Fibroblast of skin of right quadriceps (primary cell): ENCODE data around the gene CLK4.

Experiments used
- DNase-seq: peaks from one replicate; pipeline ENCODE4 v3.0.0-alpha.2; 2013

The CLK4 gene

DNA sequence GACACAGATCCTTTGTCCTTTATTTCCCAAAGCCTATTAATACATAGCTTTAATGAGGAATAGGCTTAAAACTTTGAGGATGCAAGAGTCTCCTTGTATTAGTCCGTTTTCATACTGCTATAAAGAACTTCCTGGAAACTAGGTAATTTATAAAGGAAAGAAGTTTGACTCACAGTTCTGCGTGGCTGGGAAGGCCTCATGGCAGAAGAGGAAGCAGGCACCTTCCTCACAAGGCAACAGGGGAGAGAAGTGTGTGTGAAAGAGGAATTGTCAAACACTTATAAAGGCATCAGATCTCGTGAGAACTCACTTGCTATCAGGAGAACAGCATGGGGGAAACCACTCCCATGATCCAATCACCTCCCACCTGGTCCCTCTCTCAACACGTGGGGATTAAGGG is 5.4 kb upstream of the CLK4 start:
- no peak for DNase-seq

DNA sequence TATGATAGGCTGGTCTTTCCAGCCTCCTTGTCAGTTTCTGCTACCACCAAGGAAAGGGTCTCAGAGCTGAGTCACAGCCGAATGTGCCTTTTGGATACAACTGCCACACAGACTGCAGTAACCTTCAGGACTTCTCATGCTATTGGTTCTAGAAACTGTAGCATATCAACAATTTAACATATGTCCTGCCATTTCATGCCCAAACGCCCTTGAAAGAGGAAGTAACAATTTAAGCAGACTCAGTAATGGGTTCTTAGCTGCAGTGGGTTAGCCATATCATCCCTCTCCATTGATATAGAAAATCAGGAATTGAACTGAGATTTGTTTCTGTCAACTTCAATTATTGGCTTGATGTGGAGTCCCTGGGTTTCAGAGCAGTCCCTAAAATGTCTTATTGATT is 4.1 kb upstream of the CLK4 start:
- DNase-seq, result no peak

DNA sequence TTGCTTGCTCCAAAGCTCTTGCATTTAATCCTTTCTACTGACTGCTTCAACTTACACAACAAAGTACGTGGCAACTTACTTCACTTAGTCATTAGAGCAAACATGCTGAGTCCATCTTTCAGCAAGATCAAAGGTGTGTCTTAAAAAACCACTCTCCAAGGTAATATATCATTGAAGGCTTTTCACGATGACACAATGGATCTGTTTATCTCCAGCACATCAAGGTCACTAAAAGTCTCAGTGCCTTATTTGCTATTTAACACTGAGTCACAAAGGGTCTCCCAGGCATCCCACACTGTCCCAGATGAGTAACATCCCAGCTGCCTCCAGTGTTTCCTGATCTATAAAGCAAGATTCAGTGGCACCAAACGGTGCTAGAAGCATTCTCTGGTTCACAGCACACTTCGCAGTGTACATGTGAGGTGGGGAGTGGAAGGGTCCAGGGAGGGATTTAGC is 3.7 kb upstream of the CLK4 start:
- peak; percentile 77 for DNase-seq

DNA sequence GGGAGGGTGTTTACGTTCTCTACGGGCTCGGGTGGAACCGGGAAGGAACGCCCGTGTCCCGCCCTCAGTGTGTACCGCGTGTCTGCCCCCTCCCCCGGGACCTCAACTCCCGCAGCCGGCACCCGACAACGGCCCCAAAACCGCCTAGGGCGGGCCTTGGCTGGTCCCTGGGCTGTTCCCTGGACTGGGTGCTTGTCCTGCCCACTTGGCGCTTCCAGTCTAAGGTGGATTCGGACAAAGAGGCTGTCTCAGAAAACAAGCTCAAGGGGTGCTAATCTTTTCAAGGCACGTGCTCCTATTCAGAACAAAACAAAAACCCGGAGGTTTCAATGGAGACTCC is 379 bp upstream of the CLK4 start:
- no peak for DNase-seq

DNA sequence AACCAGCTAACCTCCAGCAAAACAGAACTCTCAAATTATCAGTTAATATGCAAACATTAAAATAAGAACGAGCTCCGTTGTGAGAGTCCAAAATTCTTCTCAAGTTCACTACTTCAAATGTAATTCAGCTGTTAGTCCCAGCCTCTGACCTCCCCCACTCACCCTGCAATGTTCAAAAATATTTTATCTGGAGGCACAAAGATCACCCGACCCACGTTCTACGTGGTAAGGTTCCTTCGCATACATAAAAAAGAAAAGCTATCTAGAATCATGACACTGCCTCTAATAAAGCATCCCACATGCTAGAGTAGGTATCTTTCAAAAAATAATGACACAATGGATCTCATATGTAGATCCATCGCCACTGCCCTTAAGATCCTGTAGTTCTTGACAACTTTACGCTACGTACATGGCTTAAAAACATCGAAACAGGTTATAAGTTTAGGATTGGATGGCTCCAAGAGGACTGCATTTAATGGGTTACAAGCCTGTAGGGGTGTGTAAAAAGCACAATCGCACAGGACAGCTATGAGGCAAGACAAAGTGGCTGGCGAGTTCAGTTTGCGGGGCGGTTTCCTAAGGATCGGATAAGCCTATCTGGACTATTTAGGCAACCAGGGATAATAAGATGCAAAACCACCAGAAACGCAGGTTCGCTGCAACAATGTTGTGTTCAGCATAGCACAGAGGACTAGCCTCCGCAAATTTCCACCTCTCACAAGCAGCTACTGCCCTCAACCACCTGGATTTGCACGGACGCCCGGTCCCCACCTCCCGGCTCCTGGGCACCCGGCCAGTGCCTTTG is 969 bp downstream of the CLK4 start:
- peak; percentile 25 for DNase-seq

DNA sequence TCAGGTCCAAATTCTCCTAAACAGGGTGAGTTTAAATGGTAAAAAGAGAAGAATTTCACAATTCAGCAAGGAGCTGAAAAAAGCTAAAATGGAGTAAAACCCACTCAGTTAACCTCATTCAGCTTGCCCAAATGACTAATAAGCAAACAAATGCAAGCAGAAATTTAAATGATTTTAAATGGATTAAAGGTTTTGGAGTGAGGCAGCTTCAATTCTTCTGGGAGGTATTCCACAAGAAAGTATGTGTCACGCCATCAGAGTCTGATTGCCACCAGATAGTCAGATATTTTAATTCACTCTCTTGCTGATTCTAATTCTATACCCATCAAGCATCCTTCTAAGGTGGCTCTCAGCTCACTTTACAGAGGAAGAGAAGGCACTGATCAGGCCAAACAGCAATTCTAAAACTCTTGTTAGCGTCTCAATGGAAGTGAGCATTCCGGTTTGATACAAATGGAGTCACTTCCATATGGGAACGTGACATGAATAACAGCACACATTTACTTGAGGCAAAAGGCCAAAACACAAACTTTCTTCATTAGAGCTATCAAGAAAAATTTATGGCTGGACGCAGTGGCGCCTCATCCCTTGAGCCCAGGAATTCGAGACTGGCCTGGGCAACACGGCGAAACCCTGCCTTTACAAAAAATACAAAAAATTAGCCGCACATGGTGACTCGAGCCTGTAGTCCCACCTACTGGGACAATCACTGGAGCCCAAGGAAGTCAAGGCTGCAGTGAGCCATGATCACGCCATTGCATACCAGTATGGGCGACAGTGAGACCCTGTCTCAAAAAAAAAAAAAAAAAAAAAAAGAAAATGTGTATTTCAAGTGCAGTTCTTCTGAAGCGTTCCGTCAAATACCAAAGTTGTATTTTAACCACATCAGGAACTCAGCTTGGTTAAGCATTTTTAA is 2.0 kb downstream of the CLK4 start:
- peak; percentile 64 for DNase-seq

DNA sequence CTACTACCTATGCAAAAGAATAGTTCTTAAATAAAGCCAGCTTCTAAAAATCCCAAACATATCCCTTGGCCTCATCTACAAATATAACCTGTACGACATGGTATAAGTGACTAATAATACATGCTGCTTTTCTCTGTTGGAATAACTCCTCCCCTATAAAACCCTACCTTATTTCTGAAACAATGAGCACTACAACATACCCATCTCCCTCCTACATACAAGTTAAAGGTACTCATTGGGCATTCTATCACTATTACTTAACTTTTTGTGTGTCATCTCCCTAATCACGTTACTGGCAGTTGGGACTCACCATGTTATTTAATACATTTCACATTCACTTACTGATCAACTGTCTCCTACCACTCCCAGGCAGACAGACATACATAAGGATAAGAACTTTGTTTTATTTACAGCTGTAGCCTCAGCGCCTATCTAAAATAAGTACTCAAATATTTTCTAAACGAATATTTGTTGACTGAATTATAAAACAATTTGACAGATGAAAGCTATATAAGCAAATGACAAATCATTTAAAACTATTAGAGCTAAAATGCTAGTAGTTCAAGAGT is 4.1 kb downstream of the CLK4 start:
- no peak for DNase-seq

DNA sequence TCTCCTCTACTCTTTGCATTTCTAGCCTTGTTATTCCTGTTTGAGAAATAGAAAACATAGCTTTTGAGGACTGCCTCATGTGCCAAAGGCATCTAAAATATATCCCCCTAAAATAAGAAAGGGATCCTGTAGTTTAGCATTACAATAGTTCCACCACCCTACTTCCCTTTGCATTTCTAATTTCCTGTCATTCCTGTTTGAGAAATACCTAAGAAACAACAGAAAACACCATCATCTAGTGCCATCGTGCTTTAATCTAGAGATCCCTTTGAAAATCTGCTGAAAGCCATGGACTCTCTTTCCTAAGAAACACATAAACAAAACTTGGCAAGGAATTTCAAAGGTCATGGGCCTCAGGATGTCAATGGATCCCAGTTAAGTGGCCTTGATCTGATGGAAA is 7.5 kb downstream of the CLK4 start:
- no peak for DNase-seq

DNA sequence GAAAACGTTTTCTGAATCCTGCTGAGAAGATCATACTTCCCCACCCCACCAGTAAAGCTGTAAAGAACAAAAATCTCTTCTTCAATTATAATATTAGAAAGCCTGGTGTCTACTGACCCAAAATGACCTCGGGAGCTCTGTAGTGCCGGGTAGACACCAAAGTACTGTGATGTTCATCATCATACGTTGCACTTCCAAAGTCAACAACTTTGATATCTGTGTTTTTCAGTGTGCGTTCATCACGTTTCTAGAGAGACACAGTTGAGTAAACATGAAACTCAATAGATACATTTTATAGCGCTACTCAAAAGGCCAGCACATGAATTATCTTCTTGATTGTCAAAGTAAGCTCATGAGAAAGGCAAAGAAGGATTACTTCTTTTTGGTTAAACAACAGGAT is 14.6 kb downstream of the CLK4 start:
- DNase-seq, result no peak

DNA sequence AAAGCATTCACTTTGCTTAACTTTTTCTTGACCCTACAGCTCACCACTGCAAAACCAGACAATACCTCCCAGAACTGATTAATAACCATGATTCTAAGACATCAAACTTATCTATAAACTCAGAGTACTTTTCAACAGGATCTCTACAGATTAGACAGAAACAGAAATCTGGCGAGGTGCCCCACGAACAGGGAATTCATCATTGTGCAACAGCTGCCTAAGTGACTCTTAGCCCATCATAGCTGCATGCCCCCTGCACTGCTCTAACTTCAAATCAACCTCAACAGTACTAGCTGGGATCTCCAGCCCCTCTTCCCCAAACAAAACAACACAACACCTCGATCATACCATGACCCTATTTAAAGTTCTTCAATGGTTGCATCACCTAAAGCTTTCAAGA is 20.6 kb downstream of the CLK4 start:
- DNase-seq, result no peak

DNA sequence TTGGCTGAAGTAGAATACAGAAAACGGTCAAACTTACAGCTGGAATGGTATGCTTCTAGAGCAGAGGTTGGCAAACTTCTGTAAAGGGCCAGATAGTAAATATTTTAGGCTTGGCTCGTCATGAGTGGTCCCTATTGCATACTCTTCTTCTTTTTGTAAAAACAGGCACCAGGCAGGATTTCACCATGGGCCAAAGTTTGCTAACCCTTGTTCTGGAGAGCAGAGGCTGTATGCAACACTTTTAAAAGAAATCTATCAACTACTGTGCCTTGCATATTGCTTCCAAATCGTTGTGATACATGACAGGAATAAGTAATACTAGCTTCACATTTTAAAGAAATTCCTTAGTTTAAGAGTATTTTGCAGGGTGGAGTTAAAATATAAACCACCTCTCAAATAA is 21.1 kb downstream of the CLK4 start:
- DNase-seq, result no peak

DNA sequence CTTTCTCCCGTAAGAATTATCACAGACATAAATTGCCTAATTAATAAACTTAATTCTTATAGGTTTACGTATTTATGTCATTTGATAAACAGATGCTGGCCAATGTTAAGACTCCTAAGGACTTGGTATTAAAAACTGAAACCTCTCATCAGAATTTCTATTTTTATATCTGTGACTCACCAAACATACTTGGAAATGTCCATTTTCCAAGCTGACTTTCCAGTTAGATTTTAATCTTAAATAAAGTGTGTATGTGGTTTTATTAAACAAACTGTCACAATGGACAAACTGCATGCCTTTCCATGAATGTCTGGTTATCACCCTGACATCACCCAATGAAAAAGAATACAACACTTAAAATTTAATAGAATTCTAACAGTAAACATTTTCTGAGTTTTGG is 24.1 kb downstream of the CLK4 start:
- peak; percentile 10 for DNase-seq

DNA sequence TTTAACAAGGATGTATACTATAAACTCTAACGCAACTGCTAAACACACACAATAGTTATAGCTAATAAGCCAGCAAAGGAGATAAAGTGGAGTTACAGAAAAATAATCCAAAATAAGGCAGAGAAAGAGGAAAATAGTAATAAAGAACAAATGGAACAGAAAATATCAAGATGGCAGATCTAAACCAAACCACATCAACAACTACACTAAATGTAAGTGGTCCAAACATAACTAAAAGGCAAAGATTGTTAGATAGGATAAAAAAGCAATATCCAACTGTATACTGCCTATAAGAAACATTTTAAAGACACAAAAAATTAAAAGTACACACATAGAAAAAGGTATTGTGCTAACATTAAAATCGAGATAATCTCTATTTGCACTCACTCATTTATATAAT is 31.1 kb downstream of the CLK4 start:
- no peak for DNase-seq

DNA sequence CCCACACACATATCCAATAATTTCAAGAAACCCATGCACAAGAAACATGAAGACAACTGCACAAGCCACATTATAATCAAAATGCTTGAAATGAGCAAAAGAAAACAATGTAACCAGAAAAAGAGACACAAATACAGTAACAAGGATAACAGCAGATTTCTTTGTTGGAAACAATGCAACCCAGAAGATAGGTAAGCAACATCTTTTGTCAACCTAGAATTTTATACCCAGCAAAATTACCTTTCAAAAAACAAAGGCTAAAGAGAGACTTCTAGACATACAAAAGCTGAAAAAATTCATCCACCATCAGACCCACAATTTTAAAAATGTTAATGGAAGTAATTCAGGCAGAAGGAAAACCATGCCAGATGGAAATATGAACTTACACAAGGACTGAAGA is 31.7 kb downstream of the CLK4 start:
- no peak for DNase-seq

DNA sequence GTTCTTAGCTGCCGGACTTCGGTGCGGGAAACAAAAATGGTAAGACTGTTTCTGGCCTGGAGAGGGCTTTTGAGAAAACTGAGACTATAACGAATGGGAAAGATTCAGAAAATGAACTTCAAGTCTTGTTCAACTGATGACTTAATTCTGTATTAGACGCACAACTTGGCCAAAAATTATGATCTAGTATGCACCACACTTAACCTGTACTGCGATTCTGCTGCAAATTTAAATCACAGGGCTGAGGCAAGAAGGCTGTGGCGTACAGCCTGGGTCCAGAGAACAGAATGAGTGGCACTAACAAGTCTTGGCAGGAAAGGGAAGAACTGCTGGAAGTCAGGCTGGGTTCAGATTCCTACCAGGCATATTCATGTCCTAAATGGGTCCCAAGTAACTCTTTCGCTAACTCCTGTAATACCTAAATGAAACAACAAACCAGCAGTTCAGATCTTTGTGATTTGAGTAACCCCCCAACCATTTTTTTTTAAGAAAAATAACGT is 35.9 kb downstream of the CLK4 start:
- DNase-seq, result no peak

DNA sequence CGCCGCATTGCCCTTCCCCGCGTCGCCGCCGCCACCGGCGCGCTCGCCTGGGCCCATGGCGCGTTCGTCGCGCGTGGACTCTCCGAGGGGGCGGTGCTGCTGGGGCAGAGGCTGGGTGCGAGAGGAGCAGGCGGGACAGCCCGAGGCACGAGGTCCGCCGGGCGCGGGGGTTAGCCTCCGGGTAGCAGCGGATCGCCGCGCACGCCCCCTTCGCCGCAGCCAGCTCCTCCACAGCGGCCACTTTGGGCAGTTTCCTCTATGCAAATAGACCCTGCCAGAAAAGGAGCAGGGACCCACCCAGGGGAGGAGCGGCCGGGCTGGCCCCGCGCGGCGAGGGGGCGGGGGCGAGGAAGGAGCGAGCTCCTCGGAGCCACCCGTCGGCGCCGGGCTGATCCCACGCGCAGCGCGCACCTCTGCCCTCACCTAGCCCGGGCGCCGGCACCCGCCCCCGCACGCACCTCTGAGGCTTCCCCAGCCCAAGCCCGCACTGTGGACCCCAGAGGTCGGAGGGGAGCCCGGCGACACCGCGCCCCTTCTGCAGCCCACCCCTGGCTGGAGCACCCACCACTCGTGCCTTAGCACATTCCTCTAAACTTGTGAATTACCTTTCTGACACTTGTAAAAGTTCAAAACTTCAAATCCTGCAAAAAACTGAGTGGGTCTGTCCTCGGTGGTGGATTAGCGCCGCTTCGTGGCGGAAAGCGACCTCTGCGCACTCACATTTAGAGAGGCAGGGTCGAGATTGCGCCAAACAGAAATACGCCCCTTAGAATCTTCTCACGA is 36.5 kb downstream of the CLK4 start, which contains the start of gene COL23A1:
COL23A1 (minus strand) TSS at position 253 of the 783 bp plus-strand sequence.
- DNase-seq, result peak; percentile 50

DNA sequence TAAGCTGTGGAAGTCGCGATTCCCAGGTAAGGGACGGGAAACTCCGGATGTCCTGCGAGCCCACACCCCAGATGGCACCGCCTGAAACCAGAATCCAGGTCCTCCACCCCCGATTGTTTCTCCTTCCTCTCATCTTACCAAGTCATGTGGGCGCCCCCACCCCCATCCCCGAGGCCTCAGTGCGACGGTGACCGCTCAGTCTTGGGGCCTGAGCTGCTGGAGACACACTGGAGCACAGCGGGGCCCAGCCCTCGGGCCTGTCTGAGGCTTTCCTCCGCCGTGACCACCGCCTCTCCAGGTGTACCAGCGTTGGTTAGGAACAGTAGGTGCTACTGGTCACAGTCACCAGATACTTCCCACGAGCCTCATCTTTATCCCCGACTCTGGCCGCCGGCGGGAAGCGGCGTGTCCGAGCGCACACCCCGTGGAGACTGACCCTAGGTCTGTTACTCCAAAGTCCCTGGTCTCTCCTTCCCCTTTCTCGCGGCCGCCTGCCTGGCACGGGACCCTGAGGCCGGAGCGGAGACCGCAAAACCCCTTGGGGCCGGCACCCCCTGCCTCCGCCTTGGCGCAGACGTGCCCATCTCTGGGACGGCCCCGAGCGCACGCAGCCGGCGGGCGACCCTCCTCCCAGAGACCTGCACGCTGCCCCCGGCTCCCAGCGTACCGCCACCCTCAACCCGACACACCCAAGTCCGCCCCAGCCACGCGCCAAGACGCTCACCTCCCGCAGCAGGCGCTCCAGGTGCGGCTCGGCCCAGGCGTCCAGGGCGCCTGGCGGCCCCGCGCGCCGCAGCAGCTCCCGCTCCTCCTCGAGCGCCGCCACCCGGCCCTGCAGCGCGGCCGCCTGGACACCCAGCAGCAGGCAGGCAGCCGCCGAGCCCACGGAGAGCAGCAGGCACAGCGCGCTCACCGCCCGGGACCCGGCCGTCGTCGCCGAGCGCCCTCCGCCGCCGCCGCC is 37.4 kb downstream of the CLK4 start:
- peak; percentile 32 for DNase-seq

DNA sequence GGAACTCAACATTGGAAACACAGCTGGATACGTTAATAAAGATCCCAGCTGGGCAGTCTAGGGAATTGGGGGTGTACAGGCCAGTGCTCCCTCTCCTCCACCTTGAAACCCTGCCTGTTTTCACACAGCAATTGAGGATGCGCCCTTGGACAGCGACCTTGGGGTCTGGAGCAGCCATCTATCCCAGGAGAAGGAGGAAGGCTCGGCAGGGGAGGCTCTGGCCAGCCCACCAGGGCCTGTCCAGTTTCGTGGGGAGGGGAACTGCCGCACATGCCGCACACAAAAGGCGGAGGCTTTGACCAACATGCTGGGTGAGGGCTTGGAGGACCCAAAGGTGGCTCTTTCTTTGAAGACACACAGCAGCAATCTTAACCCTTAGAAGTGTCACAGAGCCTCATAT is 38.1 kb downstream of the CLK4 start:
- no peak for DNase-seq

DNA sequence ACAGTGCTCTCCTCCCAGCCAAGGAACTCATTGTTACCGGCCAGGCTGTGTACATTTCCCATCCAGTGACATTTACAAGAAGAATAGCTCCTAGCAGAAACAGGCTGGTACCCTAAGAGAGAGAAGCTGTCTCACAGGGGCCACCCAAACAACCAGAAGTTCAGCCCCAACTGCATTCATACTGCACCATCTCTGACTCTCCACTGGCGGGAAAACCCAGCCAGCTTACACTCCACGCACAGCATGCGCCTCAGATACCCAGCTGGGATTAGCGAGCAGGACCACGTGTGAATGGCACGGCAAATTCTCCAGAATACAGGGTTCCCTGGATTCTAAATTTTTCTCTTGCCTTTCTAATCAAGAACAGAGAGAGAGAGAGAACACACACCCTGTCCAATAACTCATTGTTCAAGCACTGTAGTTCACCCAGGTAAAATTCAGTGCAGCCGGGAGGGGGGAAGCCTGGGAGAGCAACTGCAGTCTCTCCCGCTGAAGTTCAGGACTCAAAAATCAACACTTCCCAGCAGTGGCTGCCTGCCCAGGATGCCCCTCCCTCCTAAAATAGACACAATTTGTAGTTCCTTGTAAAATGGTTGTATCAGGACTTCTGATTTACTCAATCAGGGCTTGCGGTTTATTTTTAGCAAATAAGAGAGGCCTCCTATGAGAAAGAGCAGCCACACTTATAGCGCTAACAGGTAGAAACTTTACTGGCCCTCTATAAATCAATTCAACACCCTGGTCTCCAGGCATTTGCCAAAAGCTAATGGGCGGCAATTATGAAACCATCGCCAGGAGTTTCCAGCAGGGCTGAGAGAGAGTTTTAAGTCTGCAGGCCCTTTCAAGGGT is 38.9 kb downstream of the CLK4 start:
- peak; percentile 15 for DNase-seq

DNA sequence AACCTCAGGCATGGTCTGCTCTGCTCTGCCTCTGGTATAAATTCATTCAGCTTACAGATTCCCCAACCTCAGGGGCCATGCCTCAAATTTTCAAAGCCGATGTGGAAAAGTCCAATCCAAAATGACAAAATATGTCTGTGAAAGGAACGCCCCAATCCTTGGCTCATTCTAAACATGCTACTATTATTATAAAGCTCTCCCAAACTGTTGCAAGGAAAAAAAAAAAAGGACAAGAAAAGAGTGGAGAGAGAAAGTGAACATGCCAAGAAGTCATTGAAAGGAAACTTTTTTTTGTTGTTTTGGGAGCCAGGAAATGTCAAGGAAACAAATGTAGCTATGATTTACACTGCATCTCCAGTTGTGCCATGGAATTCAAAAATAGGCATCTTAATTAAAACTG is 40.5 kb downstream of the CLK4 start:
- DNase-seq, result no peak

DNA sequence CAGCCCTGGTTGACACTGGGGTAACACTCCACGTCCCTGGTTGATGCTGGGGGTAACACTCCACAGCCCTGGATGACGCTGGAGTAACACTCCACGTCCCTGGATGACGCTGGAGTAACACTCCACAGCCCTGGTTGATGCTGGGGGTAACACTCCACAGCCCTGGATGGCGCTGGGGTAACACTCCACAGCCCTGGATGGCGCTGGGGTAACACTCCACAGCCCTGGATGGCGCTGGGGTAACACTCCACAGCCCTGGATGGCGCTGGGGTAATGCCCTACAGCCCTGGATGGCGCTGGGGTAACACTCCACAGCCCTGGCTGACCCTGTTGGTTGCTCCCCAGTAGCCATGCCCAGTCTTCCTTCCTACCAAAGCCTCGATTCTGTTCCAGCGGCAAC is 41.4 kb downstream of the CLK4 start:
- peak; percentile 47 for DNase-seq
